ENCODE measurements around the gene TRIM71.
"Not testable (repeated sequence)": the region's sequence is repeated elsewhere in the genome, so short reads cannot be mapped to it uniquely, and the experiment has no call there.

Gene TRIM71

DNA sequence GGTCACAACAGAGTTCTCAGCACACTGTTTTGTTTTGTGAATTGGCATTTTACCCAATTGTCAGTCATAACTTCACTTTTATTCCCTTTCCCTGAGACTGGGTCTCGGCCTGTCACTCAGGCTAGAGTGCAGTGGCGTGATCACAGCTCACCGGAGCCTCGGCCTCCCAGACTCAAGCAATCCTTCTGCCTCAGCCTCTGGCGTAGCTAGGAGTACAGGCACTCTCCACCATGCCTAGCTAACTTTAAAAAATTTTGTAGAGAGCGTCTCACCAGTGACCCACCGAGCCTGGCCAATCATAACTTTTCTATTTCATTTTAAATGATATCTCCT is 26.5 kb downstream of the TRIM71 start:
- DNase-seq: no peak

DNA sequence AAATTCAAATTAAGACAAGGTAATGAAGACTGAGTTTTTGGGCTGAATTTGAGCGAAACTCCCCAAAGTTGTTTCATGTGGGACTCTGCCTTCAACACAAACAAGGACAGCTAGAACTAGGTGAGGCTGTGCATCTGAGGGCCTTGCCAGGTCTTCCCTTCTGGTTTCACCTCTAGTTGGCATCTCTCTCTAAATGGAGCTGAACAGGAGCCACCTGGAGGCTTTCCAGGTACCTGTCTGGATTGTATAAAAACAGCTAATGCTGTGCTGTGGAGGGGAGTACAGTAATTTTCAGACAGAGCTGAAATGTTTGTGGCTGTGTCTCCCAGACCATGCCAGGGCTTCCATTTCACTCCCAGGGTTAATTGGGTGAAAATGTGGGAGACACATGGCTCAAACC is 27.1 kb downstream of the TRIM71 start:
- DNase-seq: no peak

DNA sequence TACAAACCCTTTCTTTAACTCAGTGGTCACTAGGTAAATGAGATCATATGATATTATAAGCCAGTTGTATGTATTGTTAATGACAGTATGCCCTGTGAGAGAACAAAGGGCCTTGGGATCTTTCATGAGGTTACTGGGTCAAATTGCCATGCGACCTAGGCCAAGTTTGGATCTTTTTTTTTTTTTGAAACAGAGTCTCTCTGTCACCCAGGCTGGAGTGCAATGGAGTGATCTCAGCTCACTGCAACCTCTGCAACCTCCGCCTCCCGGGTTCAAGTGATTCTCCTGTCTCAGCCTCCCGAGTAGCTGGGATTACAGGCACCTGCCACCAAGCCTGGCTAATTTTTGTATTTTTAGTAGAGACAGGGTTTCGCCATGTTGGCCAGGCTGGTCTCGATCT is 27.7 kb downstream of the TRIM71 start:
- DNase-seq: not testable (repeated sequence)

DNA sequence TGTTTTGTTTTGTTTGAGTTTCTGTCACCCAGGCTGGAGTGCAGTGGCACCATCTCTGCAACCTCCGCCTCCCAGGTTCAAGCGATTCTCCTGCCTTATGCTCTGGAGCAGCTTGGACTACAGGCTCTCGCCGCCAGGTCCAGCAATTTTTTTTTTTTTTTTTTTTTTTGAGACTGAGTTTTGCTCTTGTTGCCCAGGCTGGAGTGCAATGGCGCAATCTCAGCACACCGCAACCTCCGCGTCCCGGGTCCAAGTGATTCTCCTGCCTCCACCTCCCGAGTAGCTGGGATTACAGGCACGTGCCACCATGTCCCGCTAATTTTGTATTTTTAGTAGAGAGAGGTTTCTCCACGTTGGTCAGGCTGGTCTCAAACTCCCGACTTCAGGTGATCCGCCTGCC is 29.2 kb downstream of the TRIM71 start:
- not testable (repeated sequence) for DNase-seq

DNA sequence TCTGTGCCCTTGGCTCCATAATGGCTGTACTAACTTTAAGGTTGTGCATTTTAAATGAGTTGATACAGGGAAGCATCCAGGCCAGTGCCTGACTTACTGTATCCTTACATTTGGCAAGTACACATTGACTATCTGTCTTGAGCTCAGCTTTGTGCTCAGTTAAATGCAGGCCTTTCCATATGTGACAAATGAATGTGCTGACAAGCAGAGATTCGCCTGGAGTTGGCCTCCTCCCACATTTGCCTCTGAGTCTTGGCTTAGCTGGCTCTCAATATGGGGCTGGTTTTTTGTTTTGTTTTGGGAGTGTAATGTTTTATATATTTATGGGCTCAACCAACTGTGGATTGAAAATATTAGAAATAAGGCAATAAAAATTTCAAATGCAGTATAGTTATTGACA is 29.7 kb downstream of the TRIM71 start:
- no peak for DNase-seq

DNA sequence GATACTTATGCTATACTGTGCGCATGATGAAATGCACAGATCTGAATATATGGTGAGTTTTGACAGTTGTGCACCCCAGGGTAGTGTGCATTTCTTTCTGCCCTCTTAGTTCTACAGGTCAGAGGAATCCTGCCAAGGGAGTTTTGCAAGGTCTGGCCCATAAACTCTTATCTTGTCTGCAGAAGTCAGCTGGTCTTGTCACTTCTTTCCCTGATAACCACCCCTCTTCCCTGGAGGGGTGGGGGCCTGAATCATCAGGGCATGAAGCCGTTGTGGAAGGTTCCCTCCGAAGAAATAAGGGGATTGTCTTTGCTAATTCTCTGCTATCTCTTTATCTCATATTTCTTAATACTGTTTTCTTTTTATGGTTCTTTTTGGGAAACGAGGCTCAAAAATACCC is 30.4 kb downstream of the TRIM71 start:
- DNase-seq: no peak

DNA sequence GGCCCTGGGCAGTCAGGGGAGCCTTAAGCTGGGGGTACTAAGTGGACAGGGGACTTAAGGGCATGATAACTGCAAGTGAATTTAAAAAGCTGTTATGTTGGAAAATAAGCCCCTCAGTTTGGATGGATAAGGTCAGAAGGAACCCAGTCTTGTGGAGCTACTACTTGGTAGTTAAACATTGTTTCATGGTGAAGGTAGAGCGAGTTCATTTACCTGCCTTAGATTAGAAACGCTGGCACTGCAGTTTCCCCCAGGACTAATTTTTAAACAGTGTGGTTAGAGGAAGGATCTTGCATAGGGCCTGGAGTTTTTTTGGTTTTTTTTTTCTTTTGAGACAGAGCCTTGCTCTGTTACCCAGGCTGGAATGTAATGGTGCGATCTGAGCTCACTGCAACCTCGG is 31.2 kb downstream of the TRIM71 start:
- DNase-seq: no peak

DNA sequence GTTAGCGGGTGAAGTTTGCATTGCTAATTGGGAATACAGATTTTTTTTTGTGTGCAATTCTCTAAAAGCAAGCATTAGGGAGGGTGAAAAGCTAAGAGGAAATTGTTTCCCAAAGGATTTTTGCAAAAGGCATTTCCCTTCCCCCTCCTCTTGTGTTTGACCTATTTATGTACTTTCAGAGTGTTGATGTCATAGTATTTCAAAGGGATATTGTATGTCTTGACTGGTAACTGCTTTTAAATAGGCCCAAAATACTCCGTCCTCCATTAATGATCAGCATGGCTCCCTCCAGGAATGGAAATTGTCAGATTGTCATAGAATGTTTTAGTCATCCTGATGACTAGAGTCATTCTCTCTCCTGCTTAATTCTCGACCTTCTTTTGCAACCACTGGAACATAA is 32.4 kb downstream of the TRIM71 start:
- no peak for DNase-seq

DNA sequence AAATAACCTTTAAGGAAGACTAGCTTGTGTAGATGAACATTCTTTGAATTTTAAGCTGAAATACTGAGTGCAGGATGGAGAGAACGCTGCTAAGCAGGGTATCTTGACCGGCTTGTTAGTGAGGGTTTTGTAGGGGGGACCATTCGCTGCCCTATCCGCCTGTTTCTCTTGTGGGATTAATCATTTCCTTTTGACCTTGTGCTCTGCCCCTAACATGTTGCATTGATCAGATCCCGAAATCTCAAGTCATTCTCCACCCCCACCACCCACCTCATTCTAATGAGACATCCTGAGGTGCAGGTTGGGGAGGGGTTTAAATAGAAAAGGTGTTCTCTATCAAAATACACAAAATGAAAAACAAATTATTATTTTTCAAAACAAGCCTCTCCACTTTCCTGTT is 32.8 kb downstream of the TRIM71 start:
- no peak for DNase-seq

DNA sequence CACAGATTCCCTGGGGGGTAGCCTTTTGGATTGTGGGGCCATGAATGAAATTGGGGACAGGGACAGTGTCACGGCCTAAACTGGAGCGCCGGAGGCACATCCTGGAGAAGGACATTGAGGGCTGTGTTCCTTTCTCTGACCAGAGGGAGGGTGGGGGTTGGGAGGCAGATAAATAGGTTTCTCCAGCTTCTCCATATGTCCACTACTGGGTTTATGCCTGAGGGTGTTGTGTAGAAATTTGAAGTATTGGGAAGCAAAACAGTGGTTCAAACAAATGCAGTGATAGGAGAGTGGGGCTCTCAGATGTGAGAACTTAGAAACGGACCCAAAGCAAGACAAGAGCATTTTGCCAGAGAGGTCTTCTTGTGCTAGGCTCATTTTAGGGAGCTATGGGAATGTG is 34.3 kb downstream of the TRIM71 start:
- no peak for DNase-seq

DNA sequence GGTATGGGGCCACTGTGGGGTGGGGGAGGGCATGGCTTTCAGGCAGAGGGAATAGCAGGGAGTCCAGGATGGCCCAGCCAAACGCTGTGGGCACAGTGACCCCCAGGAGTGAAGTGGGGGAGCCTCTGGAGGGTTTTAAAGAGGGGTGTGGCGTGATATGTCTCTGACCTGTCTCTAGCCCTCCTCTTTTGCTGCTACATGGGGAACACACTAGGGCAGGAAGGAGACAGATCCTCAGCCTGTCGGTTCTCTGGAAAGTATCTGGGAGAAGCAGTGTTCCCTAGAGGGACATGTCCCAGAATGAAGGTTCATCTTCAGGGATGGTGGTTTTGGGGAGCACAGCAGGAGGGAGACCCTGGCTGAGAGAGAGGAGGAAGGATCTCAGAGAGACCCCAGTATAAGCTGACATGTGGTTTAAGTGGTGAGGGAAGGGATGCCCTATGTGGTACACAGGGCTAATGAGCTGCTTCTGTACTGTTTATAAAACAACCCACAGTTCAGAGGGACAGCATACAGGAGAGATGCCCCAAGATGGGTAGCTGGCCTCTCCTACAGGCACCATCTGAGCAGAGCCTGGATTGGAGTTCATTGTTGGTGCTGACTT is 37.7 kb downstream of the TRIM71 start:
- no peak for DNase-seq

DNA sequence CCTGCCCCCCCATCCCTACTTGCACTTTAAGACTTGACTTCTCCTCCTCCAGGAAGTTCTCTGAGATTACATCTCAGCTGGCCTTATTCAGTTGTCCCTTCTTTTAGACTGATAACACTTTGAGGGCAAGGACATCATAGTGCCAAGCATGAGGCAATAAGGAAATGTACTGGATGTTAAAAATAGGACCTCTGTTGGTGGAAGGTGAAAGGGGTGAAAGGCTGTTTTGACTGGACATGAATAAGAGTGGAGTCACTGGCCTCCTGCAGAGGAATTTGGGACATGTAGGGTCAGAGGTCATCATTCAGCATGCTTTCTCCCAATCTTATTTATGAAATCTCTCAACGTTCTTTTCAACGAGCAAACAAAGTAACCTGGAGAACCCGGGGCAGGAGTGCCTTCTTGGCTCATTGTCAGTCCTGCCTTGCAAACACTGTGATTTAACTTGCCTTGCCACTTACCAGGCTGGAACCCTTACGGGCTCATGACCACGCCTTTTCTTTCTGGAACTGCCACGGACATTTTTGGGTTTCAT is 38.6 kb downstream of the TRIM71 start:
- no peak for DNase-seq

DNA sequence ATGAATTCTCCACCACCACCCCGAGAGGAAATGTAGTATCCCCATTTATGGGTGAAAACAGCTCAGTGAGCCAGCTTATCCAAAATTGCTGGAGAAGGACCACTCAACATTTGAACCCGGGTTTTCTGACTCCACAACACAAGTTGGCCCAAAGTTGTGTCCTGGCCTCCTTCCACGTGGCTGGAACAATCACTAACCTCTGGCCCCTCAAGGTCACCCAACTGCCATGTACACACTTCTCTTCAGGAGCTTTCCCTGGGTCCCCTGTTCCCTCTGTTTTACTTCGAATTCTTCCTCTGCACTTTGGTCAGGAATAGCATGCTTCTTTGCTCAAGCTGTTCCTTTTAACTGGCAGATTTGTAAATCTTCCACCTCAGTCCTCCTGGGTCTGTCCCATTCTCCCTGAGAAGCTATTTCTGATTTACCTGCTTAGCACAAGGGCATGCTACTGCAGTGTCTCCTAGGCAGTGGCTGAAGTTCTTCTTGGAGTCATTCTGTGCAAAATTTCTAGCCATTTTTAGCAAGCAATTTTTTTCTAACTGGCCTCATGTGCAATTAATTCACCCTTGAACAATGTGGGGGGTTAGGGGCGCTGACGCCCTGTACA is 39.2 kb downstream of the TRIM71 start:
- DNase-seq: no peak

DNA sequence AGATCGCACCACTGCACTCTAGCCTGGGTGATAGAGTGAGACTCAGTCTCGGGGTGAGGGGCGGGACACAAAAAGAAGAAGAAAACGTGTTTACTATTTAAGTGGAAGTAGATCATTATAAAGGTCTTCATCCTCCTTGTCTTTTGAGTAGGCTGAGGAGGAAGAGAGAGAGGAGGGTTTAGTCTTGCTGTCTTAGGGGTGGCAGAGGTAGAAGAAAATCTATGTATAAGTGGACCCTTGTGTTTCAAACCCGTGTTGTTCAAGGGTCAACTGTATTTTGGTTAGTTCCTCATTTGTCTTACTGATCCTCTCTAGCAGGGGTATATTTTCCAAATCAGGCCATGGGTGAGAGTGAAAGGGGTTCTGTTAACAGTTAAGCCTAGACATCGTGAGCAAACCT is 40.1 kb downstream of the TRIM71 start:
- DNase-seq: no peak

DNA sequence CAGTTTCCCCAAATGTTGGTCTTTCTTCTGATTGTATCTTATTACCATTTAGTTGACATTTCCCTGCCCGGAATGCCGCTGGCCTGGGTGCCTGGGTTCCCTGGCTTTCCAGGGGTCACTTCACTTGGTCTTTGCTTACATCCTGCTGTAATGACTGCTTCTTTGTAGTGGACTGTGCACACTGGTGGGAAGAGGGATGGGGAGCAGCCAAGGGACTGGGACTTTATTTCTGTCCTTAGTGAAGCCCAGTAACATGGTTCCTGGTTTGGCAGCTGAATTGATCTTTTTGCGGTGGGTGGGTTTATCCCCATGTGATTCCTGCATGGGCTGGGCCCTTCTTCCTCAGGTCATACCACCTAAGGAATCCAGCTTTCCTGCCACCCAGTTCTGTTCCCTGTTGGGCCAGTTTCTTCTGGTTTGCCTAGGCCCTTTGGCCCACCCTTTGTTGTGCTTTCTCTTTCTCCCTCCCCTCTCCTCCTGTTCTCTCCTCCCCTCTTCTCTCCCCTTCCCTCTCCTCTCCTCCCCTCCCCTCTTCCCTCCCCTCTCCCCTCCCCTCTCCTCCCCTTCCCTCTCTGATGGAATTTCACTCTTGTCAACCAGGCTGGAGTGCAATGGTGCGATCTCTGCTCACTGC is 41.9 kb downstream of the TRIM71 start:
- no peak for DNase-seq

DNA sequence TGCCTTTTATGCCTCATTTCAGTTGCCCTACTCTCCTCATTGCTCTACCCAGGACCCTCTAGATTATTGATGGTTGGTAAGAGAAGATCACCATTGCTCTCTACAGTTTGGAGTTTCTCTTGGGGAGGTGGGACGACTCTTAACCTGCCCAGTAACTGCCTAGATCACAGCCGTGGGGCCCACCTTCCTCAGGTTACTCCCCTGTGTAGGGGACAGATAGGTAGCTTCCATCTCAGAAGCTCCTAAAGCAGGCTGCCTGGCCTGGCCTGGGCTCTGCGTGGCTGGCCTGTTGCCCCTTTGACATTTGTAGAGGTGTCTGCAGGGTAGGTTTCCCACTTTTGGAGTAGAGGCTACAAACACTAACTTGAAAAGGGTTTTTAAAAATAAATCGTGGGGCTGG is 42.7 kb downstream of the TRIM71 start:
- no peak for DNase-seq

DNA sequence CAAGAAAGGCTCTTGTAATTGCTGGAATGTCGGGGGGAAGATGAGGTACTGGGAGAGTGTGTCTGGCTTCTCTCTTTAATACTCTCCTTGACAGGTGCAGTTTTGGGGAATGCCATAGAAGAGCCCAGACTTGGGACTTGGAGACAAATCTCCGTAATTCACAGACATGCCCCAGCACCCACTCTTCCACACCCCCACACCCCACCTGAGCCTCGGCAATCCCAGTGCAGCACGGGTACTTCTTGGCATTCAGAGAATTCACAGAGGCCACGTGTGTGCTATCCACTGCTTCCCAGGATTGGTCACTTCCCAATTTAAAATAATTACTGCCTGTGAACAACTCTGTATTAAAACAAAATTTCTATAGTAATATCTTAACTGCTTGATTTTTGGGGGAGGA is 43.9 kb downstream of the TRIM71 start:
- DNase-seq: no peak

DNA sequence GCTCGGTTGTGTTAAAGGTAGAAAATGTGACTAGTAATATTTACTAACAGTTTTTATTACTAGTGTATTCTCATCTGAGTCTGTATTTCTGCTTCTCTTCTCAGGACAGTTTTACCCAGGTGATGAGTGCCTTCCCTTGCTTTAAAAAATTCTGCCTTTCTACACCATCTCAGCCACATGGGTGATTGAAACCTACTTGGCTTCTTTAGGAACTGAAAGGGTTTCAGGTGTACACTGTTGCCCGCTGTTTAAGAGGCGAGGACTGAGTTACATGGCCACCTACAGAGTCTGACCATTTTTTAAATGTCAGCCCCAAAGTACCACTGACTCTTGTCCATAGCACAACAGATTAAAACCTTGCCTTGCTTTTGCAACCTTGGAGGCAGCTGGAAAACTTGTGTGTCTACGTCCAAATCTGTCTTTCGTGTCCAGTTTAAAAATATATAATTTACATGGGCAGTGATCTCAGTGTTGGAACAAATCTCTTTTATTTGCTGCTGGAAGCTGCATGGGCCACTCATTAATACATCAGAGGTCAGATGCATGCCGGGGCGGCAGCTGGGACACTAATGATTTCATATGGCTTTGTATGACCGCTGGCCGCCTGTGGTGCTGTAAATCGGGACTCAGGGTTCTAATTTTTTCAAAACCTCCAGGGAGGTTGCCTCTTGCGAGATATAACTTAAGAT is 44.6 kb downstream of the TRIM71 start:
- no peak for DNase-seq

DNA sequence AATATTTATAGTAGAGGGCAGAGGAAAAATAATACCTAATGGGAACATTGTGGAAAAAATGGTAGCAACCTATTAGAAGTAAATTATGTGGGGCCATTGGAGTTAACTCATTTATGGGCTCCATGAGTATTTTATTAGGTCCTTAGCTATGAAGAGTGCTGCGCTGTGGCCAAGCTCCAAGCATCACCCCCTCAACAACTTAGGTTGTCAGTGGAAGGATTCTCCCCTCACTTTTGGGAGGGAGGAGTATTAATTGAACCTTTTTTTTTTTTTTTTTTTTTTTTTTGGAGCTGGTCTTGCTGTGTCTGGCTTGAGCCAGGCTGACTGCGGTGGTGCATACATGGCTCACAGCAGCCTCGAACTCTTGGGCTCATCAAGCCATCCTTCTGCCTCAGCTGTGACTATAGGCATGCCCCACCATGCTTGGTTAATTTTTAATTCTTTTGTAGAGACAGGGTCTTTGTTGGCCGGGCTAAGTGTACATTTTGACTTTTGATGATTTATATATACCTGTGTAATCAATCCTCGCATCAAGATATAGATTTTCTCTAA is 45.2 kb downstream of the TRIM71 start:
- DNase-seq: no peak

DNA sequence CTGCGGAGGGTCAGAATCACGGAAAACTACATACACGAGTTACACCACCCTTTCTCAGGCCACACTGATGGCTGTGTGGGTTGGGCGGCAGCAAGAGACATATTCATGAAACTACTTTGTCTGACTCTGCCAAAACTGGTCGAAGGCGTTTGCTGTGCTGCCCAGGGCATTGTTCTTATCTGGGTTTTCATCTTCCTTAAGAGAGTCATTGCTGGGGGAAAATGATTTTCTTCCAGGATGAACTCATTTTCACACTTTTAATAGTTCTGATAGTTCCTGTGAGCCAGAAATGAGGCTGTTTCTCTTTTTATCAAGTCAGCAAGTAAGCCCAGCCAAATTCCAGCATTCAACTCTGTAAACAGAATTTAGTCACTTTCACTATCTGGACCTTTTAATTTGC is 47.6 kb downstream of the TRIM71 start:
- no peak for DNase-seq

DNA sequence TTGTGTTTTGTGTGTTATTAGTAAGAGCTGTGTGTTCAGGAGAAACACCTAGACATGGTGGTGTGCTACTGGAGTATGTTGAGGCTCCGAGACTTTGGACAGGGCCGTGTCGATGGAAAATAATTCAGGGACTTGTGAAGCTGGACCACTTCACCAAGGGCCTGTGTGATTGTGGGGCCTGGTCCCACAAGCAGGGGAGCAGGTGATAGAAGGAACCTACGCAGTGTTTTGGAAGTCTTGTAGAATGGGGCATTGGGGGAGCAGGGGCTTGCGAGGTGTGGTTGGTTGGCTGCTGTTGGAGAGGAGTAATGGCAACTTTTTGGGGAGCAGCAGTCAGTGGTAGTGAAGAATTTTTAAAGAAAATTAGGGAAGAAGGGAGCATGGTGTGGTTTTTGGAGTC is 48.7 kb downstream of the TRIM71 start:
- DNase-seq: no peak

DNA sequence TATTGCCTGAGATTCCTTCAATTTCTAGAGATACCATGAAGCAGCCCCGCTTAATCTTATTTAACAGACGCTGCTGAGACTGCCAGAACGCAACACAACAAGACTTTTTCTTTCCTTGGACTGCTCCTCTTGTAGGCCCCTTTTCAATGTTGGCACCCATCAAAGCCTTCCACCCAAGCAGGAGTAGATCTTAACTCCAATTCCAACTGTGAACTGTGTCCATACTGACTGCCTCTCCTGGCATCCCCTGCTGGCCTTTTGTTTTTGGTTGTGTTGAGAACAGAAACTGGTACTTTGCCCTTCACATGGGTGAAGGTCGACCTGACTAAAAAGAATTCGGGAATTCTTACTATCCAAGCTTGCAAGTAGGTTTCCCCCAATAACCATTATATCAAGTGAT is 50.2 kb downstream of the TRIM71 start:
- DNase-seq: no peak

DNA sequence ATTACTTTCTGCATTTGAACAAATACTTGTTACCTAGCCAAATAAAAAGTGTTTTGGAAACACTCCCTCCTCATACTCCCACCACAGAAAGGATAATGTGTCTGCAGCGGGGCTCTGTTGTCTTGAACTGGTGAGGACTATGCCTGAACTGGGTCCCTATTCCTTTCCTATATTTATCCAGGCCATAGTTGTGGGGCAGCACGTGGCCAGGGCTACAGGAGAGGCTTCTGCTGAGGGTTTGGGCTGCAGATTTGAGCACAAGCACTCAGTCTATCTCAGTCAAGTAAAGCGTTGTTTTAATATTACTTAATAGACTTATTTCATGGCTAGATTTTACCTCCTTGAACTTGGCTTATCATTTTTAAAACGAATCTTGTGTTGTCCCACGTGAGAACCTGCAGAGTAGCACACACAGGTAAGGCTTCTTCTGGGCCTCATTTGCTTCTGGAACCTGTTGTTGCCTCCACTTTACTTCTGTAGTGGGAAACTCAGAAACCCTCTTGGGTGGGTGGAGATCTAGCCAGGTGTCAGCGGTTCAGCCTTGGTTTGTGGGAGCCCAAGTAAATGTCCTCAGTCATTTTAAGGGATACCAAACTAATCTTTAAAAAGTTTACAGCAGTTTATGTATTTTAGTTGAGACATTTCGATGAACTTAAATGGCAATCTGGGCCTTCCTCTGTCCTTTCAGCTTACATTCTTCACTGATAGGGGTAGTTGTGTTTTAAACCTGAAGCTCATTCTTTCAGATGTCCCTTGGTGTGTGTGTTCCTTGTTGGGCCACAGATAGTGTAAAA is 51.1 kb downstream of the TRIM71 start:
- DNase-seq: no peak
